ENCODE measurements around the gene DGKB. TPM values are rescaled to one million over a fixed set of nuclear protein-coding genes. Genes with fewer than 3 reads are reported as not detected.

DGKB gene
- total and polyA plus RNA-seq, 8 donors = 0.16 to 1.3 (median 0.40) TPM

GRCh38 chr7:14207711-14208110, 694.8 kb downstream of the DGKB start:
- DNase-seq (no peak), ATAC-seq (no peak), FAIRE-seq (no peak)
- no peaks in the 10 kb centered on the region for H3K27me3 ChIP-seq
- intact Hi-C loops (cut with DNase I) = no loop called here
- H3K27ac ChIP-seq = no peak overlapping the region
- no peak for TF ChIP-seq CTCF (IDR thresholded peaks at IDR 0.05)
- H3K36me3 ChIP-seq = no peaks in the 10 kb centered on the region
- H3K9me3 ChIP-seq = no peaks in the 10 kb centered on the region
- no peak overlapping the region for H3K4me3 ChIP-seq
- no peaks in the 10 kb centered on the region for H3K4me1 ChIP-seq

- Histone ChIP-seq H3K27me3 (no peaks in the 10 kb centered on the region), H3K9me3 (no peaks in the 10 kb centered on the region), H3K36me3 (no peaks in the 10 kb centered on the region), H3K4me1 (no peaks in the 10 kb centered on the region), H3K4me3 (no peak overlapping the region), H3K27ac (no peak overlapping the region)
- 26 to 33% methylated on average over 4 of the region's 4 CpGs for WGBS, 2 donors
- DNase-seq (peak in 1 of 6 donors; percentile 12), FAIRE-seq (no peak), ATAC-seq (peak in 3 of 4 donors; percentile 34 to 57 (median 55))
- no peak for TF ChIP-seq CTCF (IDR thresholded peaks at IDR 0.05)
- intact Hi-C loops (cut with DNase I) = no loop called here
Observed at GRCh38 chr7:14207138-14207537, 695.4 kb downstream of the DGKB start.

- H3K9me3 ChIP-seq = no peaks in the 10 kb centered on the region
- DNase-seq = no peak
- no peak for FAIRE-seq
- no peaks in the 10 kb centered on the region for H3K4me1 ChIP-seq
- H3K36me3 ChIP-seq = no peaks in the 10 kb centered on the region
- no peak for ATAC-seq
- no peak overlapping the region for H3K4me3 ChIP-seq
- H3K27me3 ChIP-seq = no peaks in the 10 kb centered on the region
- intact Hi-C loops (cut with DNase I) = no loop called here
- no peak for TF ChIP-seq CTCF (IDR thresholded peaks at IDR 0.05)
- 53 to 72% methylated on average over 1 of the region's 1 CpG for WGBS, 2 donors
- no peak overlapping the region for H3K27ac ChIP-seq
Observed at GRCh38 chr7:14206121-14206520, 696.4 kb downstream of the DGKB start.

- ATAC-seq = no peak
- H3K27ac ChIP-seq = no peak overlapping the region
- H3K9me3 ChIP-seq = no peaks in the 10 kb centered on the region
- no peak for FAIRE-seq
- TF ChIP-seq CTCF (IDR thresholded peaks at IDR 0.05) = no peak
- no peak overlapping the region for H3K4me3 ChIP-seq
- H3K4me1 ChIP-seq = peaks cover 0 to 7% (median 0%) of the 10 kb centered on the region in 3 donors
- DNase-seq = no peak
- H3K36me3 ChIP-seq = no peaks in the 10 kb centered on the region
- no peaks in the 10 kb centered on the region for H3K27me3 ChIP-seq
- WGBS, 2 donors = 72 to 77% methylated on average over 3 of the region's 3 CpGs
- intact Hi-C loops (cut with DNase I) = no loop called here
Observed at GRCh38 chr7:14201353-14201752, 701.2 kb downstream of the DGKB start.

- no peaks in the 10 kb centered on the region for H3K36me3 ChIP-seq
- H3K27ac ChIP-seq = no peak overlapping the region
- H3K4me1 ChIP-seq = peaks cover 0 to 8% (median 0%) of the 10 kb centered on the region in 3 donors
- intact Hi-C loops (cut with DNase I) = no loop called here
- ATAC-seq (no peak), FAIRE-seq (no peak), DNase-seq (no peak)
- H3K4me3 ChIP-seq = no peak overlapping the region
- no peaks in the 10 kb centered on the region for H3K27me3 ChIP-seq
- 80 to 89% methylated on average over 2 of the region's 2 CpGs for WGBS, 2 donors
- H3K9me3 ChIP-seq = no peaks in the 10 kb centered on the region
- no peak for TF ChIP-seq CTCF (IDR thresholded peaks at IDR 0.05)
Observed at GRCh38 chr7:14199336-14199735, 703.2 kb downstream of the DGKB start.
